Thoracic aorta (tissue), 2 donors: ENCODE measurements around the gene CFAP99. TPM values are rescaled to one million over a fixed set of nuclear protein-coding genes. Genes with fewer than 3 reads are reported as not detected.

ENCODE experiments used
- ATAC-seq: fragments of 150-250 bp; one replicate; pipeline ENCODE4 v1.8.0; 2017; ENCODE audit warnings: low read depth; ENCODE audit not compliant: insufficient number of reproducible peaks, low FRiP score
- DNase-seq: peaks from one replicate; pipeline ENCODE4 v3.0.0-alpha.2; 2020; ENCODE audit warnings: low spot score
- H3K27ac ChIP-seq, 2 donors: fragments of 200-600 bp; sonication (generic); 1 replicate in 1 of 2; 2 replicates in 1 of 2; pipeline ENCODE4 v1.5.1; 2016; ENCODE audit warnings: mild to moderate bottlenecking in 2 of 2, moderate library complexity in 2 of 2
- H3K27me3 ChIP-seq: fragments of 200-600 bp; sonication (generic); replicated peaks from 2 replicates; pipeline ENCODE4 v1.6.0; 2016; ENCODE audit warnings: mild to moderate bottlenecking; ENCODE audit not compliant: insufficient read depth
- H3K36me3 ChIP-seq: fragments of 200-600 bp; sonication (generic); one replicate; pipeline ENCODE4 v1.5.1; 2016
- H3K4me1 ChIP-seq, 2 donors: fragments of 200-600 bp; sonication (generic); 1 replicate in 1 of 2; 2 replicates in 1 of 2; pipeline versions ENCODE4 v1.5.1 to v1.6.0; 2016; ENCODE audit warnings: low read depth in 2 of 2, mild to moderate bottlenecking in 1 of 2; ENCODE audit not compliant: control insufficient read depth in 1 of 2
- H3K4me3 ChIP-seq: fragments of 200-600 bp; sonication (generic); 2 replicates; pipeline ENCODE4 v1.5.1; 2016; ENCODE audit warnings: mild to moderate bottlenecking
- H3K9me3 ChIP-seq: fragments of 200-600 bp; sonication (generic); 2 replicates; pipeline ENCODE4 v1.5.1; 2016
- CTCF ChIP-seq: fragments of 200-600 bp; sonication (generic); IDR thresholded peaks from one replicate; pipeline ENCODE4 v1.5.1; 2019; ENCODE audit warnings: antibody characterized with exemption
- total RNA-seq, 2 donors: library from RNA; depleted of rRNA; stranded (reverse); fragments of >200 nt; gene quantifications; one replicate each; pipeline versions ENCODE4 v1.1.0 to v1.2.3, GENCODE V29; 2016

Gene CFAP99
- total RNA-seq, 2 donors from 2014 or later, result not detected

GRCh38 chr4:2489841-2490552 is 71.2 kb downstream of the CFAP99 start:
- Histone ChIP-seq H3K9me3 (peaks cover 4% of the 10 kb centered on the region), H3K4me3 (no peak overlapping the region), H3K36me3 (peaks cover 28% of the 10 kb centered on the region), H3K27ac (no peak overlapping the region), H3K27me3 (no peaks in the 10 kb centered on the region), H3K4me1 (peaks cover 16 to 29% of the 10 kb centered on the region in 2 donors)
- ATAC-seq, result no peak
- no peak for DNase-seq
- TF ChIP-seq CTCF, result no peak

GRCh38 chr4:2492970-2493369 is 74.2 kb downstream of the CFAP99 start:
- Histone ChIP-seq H3K4me3 (no peak overlapping the region), H3K27me3 (no peaks in the 10 kb centered on the region), H3K36me3 (peaks cover 44% of the 10 kb centered on the region), H3K9me3 (peaks cover 4% of the 10 kb centered on the region), H3K27ac (no peak overlapping the region), H3K4me1 (peaks cover 5 to 22% of the 10 kb centered on the region in 2 donors)
- no peak for TF ChIP-seq CTCF
- DNase-seq, result no peak
- no peak for ATAC-seq

- no peaks in the 10 kb centered on the region for H3K27me3 ChIP-seq
- H3K27ac ChIP-seq, result peak overlapping the region; percentile 19 to 20
- H3K36me3 ChIP-seq, result peaks cover 47% of the 10 kb centered on the region
- ATAC-seq, result no peak
- peaks cover 4% of the 10 kb centered on the region for H3K9me3 ChIP-seq
- no peak for DNase-seq
- TF ChIP-seq CTCF, result no peak
- H3K4me3 ChIP-seq, result no peak overlapping the region
- H3K4me1 ChIP-seq, result peaks cover 5 to 15% of the 10 kb centered on the region in 2 donors
These were observed 76.2 kb downstream of the CFAP99 start for GRCh38 chr4:2494992-2495391.

- TF ChIP-seq CTCF, result no peak
- peaks cover 4% of the 10 kb centered on the region for H3K9me3 ChIP-seq
- ATAC-seq (no peak), DNase-seq (no peak)
- H3K27me3 ChIP-seq, result no peaks in the 10 kb centered on the region
- peaks cover 51% of the 10 kb centered on the region for H3K36me3 ChIP-seq
- no peak overlapping the region for H3K27ac ChIP-seq
- H3K4me1 ChIP-seq, result peaks cover 5 to 18% of the 10 kb centered on the region in 2 donors
- no peak overlapping the region for H3K4me3 ChIP-seq
These were observed 78.6 kb downstream of the CFAP99 start for GRCh38 chr4:2497324-2497723.

GRCh38 chr4:2497931-2498330 is 79.2 kb downstream of the CFAP99 start:
- H3K9me3 ChIP-seq, result peaks cover 4% of the 10 kb centered on the region
- no peak overlapping the region for H3K4me3 ChIP-seq
- peaks cover 45% of the 10 kb centered on the region for H3K36me3 ChIP-seq
- no peak for ATAC-seq
- no peak for DNase-seq
- TF ChIP-seq CTCF, result no peak
- no peak overlapping the region for H3K27ac ChIP-seq
- no peaks in the 10 kb centered on the region for H3K27me3 ChIP-seq
- peaks cover 5 to 18% of the 10 kb centered on the region in 2 donors for H3K4me1 ChIP-seq
